Activated CD4-positive, alpha-beta T cell treated with anti-CD3 and anti-CD28 coated beads, Interleukin-2, amount 10 ng/mL, durations not matched to agents 7 days and 5 days (primary cell): ENCODE data around the gene ORC3. TPM values are rescaled to one million over a fixed set of nuclear protein-coding genes. Genes with fewer than 3 reads are reported as not detected.
"Not testable (repeated sequence)": the region's sequence is repeated elsewhere in the genome, so short reads cannot be mapped to it uniquely, and the experiment has no call there.

Experiments used
- CTCF ChIA-PET: fragments of 350-600 bp; sonication (Branson Sonifier 250); formaldehyde crosslinking; loops from one replicate; lab custom pipeline; 2021; ENCODE audit warnings: antibody characterized with exemption; lab: Charles Lee
- POLR2A ChIA-PET: fragments of 350-600 bp; sonication (Branson Sonifier 250); formaldehyde crosslinking; loops from one replicate; lab custom pipeline; 2021; ENCODE audit warnings: antibody characterized with exemption; lab: Charles Lee
- DNase-seq: peaks from one replicate; pipeline ENCODE4 v3.0.0-alpha.2; 2020
- H3K27ac Mint-ChIP-seq: one replicate; pipeline ENCODE4 v1.8.0; 2021; ENCODE audit warnings: mild to moderate bottlenecking, moderate library complexity, mixed read lengths
- H3K27me3 Mint-ChIP-seq: one replicate; pipeline ENCODE4 v1.8.0; 2021; ENCODE audit warnings: mixed read lengths
- H3K36me3 Mint-ChIP-seq: one replicate; pipeline ENCODE4 v1.8.0; 2021; ENCODE audit warnings: low read depth, mixed read lengths
- H3K4me1 Mint-ChIP-seq: one replicate; pipeline ENCODE4 v1.8.0; 2021; ENCODE audit warnings: mixed read lengths
- H3K4me3 Mint-ChIP-seq: one replicate; pipeline ENCODE4 v1.8.0; 2021; ENCODE audit warnings: mild to moderate bottlenecking, moderate library complexity, mixed read lengths
- H3K9me3 Mint-ChIP-seq: one replicate; pipeline ENCODE4 v1.8.0; 2021; ENCODE audit warnings: mixed read lengths
- total RNA-seq, 2 experiments: library from RNA; stranded (reverse); gene quantifications; one replicate each; pipeline ENCODE4 v1.2.3, GENCODE V29; 2021

Gene ORC3
- total RNA-seq, 2 experiments from 2014 or later, result 27.1 to 32.5 TPM

GRCh38 chr6:87701676-87702588, 112.0 kb downstream of the ORC3 start, which contains the start of gene AKIRIN2:
TSS of gene AKIRIN2 (minus strand) at chr6:87702233. CDS start at chr6:87701684, 549 bp downstream.
- Mint-ChIP-seq H3K4me3 (peak within 1 kb of the TSS; percentile 91), H3K27ac (peak within 1 kb of the TSS; percentile 92), H3K36me3 (peaks cover 23% of the 10 kb centered on the region), H3K9me3 (no peaks in the 10 kb centered on the region), H3K27me3 (no peaks in the 10 kb centered on the region), H3K4me1 (peaks cover 45% of the 10 kb centered on the region)
- DNase-seq, result peak; percentile 97
- CTCF ChIA-PET, result interaction anchor here (1.1 kb wide), 1 partner anchor 16 kb away, joined by 4 read pairs; no protein-coding TSS in a partner anchor
- POLR2A ChIA-PET, result interaction anchor here (0.6 to 1.2 kb wide), 3 partner anchors 27 to 293 kb away, joined by 3 to 4 read pairs (median 4); partner anchors contain the start of genes ORC3 and RARS2

- Mint-ChIP-seq H3K4me3 (peak overlapping the region; percentile 91), H3K36me3 (peaks cover 21% of the 10 kb centered on the region), H3K27me3 (no peaks in the 10 kb centered on the region), H3K27ac (peak overlapping the region; percentile 92), H3K4me1 (peaks cover 41% of the 10 kb centered on the region), H3K9me3 (no peaks in the 10 kb centered on the region)
- ChIA-PET CTCF (interaction anchor here (0.6 to 1.1 kb wide), 2 partner anchors 16 to 30 kb away, joined by 3 to 4 read pairs; no protein-coding TSS in a partner anchor), POLR2A (interaction anchor here (0.6 to 1.2 kb wide), 3 partner anchors 26 to 294 kb away, joined by 3 to 4 read pairs (median 4); partner anchors contain the start of genes ORC3 and RARS2)
- DNase-seq, result no peak
These were observed 112.6 kb downstream of the ORC3 start for GRCh38 chr6:87702589-87702945.

GRCh38 chr6:87703039-87703438, 113.1 kb downstream of the ORC3 start:
- peaks cover 18% of the 10 kb centered on the region for H3K36me3 Mint-ChIP-seq

GRCh38 chr6:87705070-87705691, 115.2 kb downstream of the ORC3 start:
- H3K27ac Mint-ChIP-seq, result no peak overlapping the region
- no peak for DNase-seq
- POLR2A ChIA-PET, result interaction anchor here (0.6 kb wide), 1 partner anchor 21 kb away, joined by 3 read pairs; no protein-coding TSS in a partner anchor
- no peak overlapping the region for H3K4me3 Mint-ChIP-seq
- CTCF ChIA-PET, result interaction anchor here (0.6 to 1.8 kb wide), 7 partner anchors 7 to 551 kb away, joined by 3 to 5 read pairs (median 3); no protein-coding TSS in a partner anchor
- peaks cover 2% of the 10 kb centered on the region for H3K9me3 Mint-ChIP-seq
- no peaks in the 10 kb centered on the region for H3K27me3 Mint-ChIP-seq
- H3K4me1 Mint-ChIP-seq, result peaks cover 26% of the 10 kb centered on the region
- H3K36me3 Mint-ChIP-seq, result peaks cover 9% of the 10 kb centered on the region

More at GRCh38 chr6:87703039-87703438, 113.1 kb downstream of the ORC3 start:
- DNase-seq, H3K9me3 Mint-ChIP-seq, H3K27me3 Mint-ChIP-seq: not testable (repeated sequence)
- peak overlapping the region; percentile 92 for H3K27ac Mint-ChIP-seq
- H3K4me1 Mint-ChIP-seq, result peaks cover 38% of the 10 kb centered on the region
- CTCF ChIA-PET, result interaction anchor here (0.6 kb wide), 1 partner anchor 29 kb away, joined by 3 read pairs; no protein-coding TSS in a partner anchor
- H3K4me3 Mint-ChIP-seq, result peak overlapping the region; percentile 91
- POLR2A ChIA-PET, result interaction anchor here (0.8 to 1.2 kb wide), 2 partner anchors 113 to 295 kb away, joined by 3 to 4 read pairs; partner anchors contain the start of genes ORC3 and RARS2

- CTCF ChIA-PET, result interaction anchor here (1.0 to 1.8 kb wide), 3 partner anchors 12 to 26 kb away, joined by 3 to 5 read pairs (median 4); no protein-coding TSS in a partner anchor
- Mint-ChIP-seq H3K9me3 (peaks cover 2% of the 10 kb centered on the region), H3K4me3 (no peak overlapping the region), H3K36me3 (no peaks in the 10 kb centered on the region), H3K27me3 (no peaks in the 10 kb centered on the region), H3K27ac (no peak overlapping the region), H3K4me1 (peaks cover 26% of the 10 kb centered on the region)
- POLR2A ChIA-PET, result no interaction called here
- DNase-seq, result no peak
These were observed 116.4 kb downstream of the ORC3 start for GRCh38 chr6:87706187-87706966.

- POLR2A ChIA-PET, H3K4me3 Mint-ChIP-seq, H3K9me3 Mint-ChIP-seq, H3K27ac Mint-ChIP-seq, H3K36me3 Mint-ChIP-seq, H3K27me3 Mint-ChIP-seq, DNase-seq, CTCF ChIA-PET: not testable (repeated sequence)
- peaks cover 18% of the 10 kb centered on the region for H3K4me1 Mint-ChIP-seq
These were observed 118.9 kb downstream of the ORC3 start for GRCh38 chr6:87708581-87709427.

GRCh38 chr6:87710090-87710489, 120.2 kb downstream of the ORC3 start:
- no peaks in the 10 kb centered on the region for H3K27me3 Mint-ChIP-seq
- H3K27ac Mint-ChIP-seq, result no peak overlapping the region
- ChIA-PET CTCF (interaction anchor here (1.3 kb wide), 1 partner anchor 13 kb away, joined by 3 read pairs; no protein-coding TSS in a partner anchor), POLR2A (no interaction called here)
- H3K36me3 Mint-ChIP-seq, result no peaks in the 10 kb centered on the region
- H3K9me3 Mint-ChIP-seq, result peaks cover 2% of the 10 kb centered on the region
- no peak overlapping the region for H3K4me3 Mint-ChIP-seq
- peaks cover 21% of the 10 kb centered on the region for H3K4me1 Mint-ChIP-seq
- DNase-seq, result no peak

GRCh38 chr6:87712713-87713112, 122.8 kb downstream of the ORC3 start:
- CTCF ChIA-PET, result interaction anchor here (0.6 to 1.1 kb wide), 4 partner anchors 8 to 17 kb away, joined by 3 to 4 read pairs (median 4); no protein-coding TSS in a partner anchor
- not testable (repeated sequence) for H3K9me3 Mint-ChIP-seq

GRCh38 chr6:87714093-87714842, 124.3 kb downstream of the ORC3 start:
- Mint-ChIP-seq H3K27ac (no peak overlapping the region), H3K27me3 (no peaks in the 10 kb centered on the region), H3K4me1 (peaks cover 23% of the 10 kb centered on the region), H3K9me3 (no peaks in the 10 kb centered on the region), H3K4me3 (no peak overlapping the region), H3K36me3 (no peaks in the 10 kb centered on the region)
- ChIA-PET CTCF (interaction anchor here (1.0 to 1.9 kb wide), 3 partner anchors 9 to 18 kb away, joined by 4 to 9 read pairs (median 4); no protein-coding TSS in a partner anchor), POLR2A (interaction anchor here (0.7 kb wide), 1 partner anchor 27 kb away, joined by 3 read pairs; no protein-coding TSS in a partner anchor)
- no peak for DNase-seq

More at GRCh38 chr6:87712713-87713112, 122.8 kb downstream of the ORC3 start:
- POLR2A ChIA-PET, H3K27me3 Mint-ChIP-seq, H3K27ac Mint-ChIP-seq, H3K4me3 Mint-ChIP-seq, H3K36me3 Mint-ChIP-seq, DNase-seq: not testable (repeated sequence)
- peaks cover 14% of the 10 kb centered on the region for H3K4me1 Mint-ChIP-seq
